GM13977 (cell line): ENCODE data around the gene ADARB1.

Source experiments
- DNase-seq: peaks from one replicate; pipeline ENCODE4 v3.0.0; 2012; ENCODE audit warnings: low spot score
- in situ Hi-C: fragments of 300-500 bp; cut with MboI; formaldehyde crosslinking; loops from one replicate; pipeline ENCODE4 v1.12.0; 2022; ENCODE audit warnings: low sequenced_read_pairs, low pct_unique_long_range_greater_than_20kb, mixed read lengths, inconsistent platforms; ENCODE audit not compliant: unreplicated experiment
- TF ChIP-seq, protein P1 (sequence below): IDR thresholded peaks from 2 replicates; pipeline ENCODE4 v1.5.1; 2012; ENCODE audit warnings: mild to moderate bottlenecking, control low read depth; ENCODE audit not compliant: insufficient read depth; ENCODE audit errors: extremely low read depth, missing control alignments

The ADARB1 gene

DNA sequence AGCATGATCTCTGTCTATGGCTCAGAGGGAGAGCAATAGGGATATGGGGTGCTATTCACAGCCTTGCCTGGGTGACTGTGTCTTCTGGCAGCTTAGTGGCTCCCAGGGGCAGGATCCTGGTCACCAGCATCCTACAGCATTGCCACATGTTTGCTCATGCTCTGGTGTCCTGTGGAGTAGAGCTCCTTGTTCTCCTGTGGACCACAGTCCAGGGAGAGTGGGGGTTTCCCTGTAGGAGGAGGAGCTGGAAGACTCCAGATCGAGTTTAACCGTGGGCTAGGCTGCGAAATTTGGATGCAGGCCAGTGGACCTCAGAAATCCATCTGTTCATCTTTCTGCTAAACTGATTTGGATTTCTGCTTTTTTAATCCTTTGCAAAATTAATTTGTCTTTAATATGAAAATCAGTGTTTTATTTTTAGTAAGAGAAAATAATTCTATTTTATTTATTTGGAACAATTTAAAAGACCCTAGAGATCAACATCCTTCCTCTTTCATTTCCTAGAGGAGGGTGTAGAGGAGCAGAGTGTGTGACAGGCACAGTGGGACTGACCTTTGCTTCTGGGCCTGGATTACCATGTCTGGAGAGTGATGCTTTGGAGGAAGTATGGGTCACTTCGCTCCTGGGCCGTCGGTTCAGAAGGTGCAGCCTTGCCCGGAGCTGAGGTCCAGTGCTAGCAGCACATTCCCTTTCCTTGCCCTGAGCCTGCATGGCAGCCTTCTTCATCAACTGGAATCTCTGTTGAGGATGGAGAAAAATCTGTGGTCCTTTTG lies 17.4 kb downstream of the ADARB1 start:
- in situ Hi-C loops = no loop called here
- no peak for DNase-seq

DNA sequence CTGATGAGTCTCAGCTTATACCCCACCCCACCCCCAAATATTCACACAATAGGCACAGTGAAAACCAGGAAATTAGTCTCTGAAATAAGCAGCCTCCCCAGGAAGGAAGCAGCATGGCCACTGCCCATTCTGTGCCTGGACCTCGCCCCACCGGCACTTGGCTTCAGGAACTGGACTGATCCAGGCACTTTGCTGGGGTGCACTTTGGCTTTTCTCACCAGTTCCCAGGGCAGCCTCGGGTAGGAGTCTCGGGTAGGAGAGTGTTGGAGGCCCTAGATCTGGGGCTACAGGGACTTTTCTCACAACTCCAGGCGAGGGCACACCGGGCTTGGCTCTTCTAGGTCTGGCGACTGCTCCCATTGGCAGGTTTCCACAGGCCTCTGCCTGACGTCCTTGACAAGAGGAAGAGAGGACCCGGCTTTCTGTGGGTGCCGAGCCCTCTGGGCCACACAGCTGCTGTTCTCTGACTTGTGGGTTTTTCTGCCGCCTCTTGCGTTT lies 18.7 kb downstream of the ADARB1 start:
- DNase-seq = no peak
- in situ Hi-C loops = no loop called here
- TF ChIP-seq, protein P1, sequence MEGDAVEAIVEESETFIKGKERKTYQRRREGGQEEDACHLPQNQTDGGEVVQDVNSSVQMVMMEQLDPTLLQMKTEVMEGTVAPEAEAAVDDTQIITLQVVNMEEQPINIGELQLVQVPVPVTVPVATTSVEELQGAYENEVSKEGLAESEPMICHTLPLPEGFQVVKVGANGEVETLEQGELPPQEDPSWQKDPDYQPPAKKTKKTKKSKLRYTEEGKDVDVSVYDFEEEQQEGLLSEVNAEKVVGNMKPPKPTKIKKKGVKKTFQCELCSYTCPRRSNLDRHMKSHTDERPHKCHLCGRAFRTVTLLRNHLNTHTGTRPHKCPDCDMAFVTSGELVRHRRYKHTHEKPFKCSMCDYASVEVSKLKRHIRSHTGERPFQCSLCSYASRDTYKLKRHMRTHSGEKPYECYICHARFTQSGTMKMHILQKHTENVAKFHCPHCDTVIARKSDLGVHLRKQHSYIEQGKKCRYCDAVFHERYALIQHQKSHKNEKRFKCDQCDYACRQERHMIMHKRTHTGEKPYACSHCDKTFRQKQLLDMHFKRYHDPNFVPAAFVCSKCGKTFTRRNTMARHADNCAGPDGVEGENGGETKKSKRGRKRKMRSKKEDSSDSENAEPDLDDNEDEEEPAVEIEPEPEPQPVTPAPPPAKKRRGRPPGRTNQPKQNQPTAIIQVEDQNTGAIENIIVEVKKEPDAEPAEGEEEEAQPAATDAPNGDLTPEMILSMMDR = no peak

More for the DNA sequence above, 17.4 kb downstream of the ADARB1 start:
- TF ChIP-seq, protein P1 = no peak

DNA sequence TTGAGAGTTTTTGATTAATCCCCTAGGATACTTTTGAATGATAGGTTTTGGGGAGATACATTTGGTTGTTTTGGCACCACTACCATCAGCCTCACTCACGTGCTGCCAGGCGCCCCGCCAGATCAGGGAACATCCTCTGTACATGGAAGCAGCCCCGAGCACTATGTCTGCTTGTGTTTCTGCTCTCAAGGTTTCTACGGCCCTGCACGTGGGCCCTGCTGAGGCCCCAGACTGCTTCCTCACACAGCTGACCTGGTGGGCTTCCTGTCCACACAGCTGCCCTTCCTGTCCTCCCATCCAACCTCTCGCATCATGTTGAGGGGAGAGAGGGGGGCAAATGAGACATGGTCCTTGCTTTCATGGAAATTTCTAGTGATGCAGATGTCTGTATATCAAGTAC lies 20.0 kb downstream of the ADARB1 start:
- no peak for DNase-seq
- TF ChIP-seq, protein P1 = no peak
- in situ Hi-C loops = no loop called here

DNA sequence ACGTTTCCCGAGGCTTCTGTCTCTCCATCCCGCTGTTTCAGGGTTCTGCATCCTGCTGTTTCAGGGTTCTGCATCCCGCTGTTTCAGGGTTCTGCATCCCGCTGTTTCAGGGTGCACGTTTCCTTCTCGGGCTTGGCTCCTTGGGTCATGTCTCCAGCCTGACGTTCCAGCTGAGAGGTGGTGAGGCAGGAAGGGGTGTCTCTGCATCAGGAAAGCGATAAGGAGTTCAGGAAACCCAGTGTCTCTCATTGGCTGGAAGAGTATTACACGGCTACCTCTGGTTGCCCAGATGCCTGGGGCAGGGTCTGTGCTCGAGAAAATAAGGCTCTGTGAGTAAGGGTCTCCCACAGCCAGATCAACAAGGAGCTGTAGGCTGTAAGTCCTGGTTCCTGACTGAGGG lies 21.1 kb downstream of the ADARB1 start:
- TF ChIP-seq, protein P1 = no peak
- DNase-seq = no peak
- in situ Hi-C loops = no loop called here

DNA sequence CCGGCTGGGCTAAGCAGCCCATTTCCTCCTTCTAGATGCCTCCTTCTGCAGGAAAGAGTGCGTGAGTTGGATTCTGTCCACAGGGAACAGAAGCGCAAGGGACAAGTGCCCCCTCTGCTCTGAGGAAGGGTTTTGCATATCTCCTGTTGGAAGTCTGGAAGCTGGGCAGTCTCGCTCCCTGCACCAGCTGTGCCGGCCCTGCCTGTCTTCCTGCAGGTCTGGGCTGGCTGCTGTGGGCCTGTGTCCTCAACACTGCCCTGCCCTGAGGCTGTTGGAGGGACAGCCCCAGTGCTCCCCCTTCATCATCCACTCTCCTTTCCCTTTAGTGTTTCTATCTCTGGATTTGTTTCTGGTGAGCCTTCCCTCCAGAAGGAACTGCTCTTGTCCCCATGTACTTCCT lies 21.8 kb downstream of the ADARB1 start:
- in situ Hi-C loops = no loop called here
- no peak for DNase-seq
- TF ChIP-seq, protein P1 = no peak

DNA sequence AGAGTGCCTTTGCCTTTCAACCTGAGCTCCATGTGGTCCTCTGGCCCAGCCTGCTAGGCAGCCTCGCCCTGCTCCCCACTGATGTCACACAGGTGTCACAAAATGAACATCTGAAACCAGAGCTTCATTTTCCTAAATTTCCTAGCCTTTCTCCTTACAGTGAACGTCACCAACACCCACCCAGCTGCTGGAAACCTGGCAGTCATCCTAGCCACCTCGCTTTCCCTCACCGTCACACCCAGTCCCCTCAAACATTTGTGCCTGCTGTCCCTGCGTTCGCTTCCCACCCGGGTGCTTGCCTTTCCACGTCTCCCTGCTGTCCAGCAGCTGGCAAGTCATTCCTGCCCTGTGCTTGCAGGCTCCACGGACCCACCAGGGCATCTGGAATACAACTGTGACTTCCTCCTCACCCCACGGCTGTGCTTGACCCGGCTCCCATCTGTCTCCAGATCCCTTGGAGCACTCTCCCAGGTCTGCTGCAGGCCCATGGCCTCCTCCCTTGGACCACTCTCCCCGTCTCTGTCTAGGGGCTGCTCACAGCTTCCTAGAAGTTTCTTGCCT lies 23.5 kb downstream of the ADARB1 start:
- TF ChIP-seq, protein P1 = no peak
- DNase-seq = no peak
- in situ Hi-C loops = no loop called here
